ENCODE results near the gene BANP. TPM values are rescaled to one million over a fixed set of nuclear protein-coding genes. Genes with fewer than 3 reads are reported as not detected.

Gene BANP
- total RNA-seq, 1 experiment from 2014 or later: 24.2 TPM

DNA sequence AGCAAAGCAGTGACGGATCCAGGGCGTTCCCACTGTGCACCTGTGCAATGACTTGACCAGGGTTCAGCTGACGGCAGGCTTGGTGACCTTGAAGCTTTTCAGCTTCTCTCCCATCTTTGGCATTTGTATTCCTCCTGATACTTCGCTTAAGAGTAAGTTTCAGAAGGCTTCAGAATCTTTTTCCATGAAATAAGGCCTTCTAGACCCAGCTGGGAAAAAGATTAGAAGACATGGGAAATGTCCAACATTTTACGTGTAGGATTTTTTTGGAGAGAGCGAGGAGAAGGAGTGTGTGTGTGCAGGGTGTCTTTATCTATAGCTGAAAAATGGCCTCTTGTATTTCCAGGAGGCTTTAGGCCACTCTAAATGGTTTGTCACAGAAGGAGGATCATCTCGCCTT, 104.1 kb downstream of the BANP start:
- Histone ChIP-seq H3K27me3 (ENCODE audit: low read length) (no peaks in the 10 kb centered on the region), H3K27ac (ENCODE audit: low read length) (no peak overlapping the region), H3K79me2 (ENCODE audit: low read length) (no peaks in the 10 kb centered on the region), H3K4me3 (ENCODE audit: low read length) (no peak overlapping the region), H3K4me2 (ENCODE audit: low read length) (no peak overlapping the region), H3F3A (ENCODE audit: low read length, unreplicated experiment) (no peaks in the 10 kb centered on the region), H4K20me1 (ENCODE audit: low read length) (no peaks in the 10 kb centered on the region), H3K4me1 (ENCODE audit: insufficient read depth, low read length) (no peaks in the 10 kb centered on the region), H3K9me2 (replicated peaks; ENCODE audit: low read length) (no peaks in the 10 kb centered on the region), H3K36me3 (ENCODE audit: low read depth, low read length) (peaks cover 11% of the 10 kb centered on the region; the same call in 1 of the 2 replicates), H3K9me3 (ENCODE audit: low read length) (no peaks in the 10 kb centered on the region), H3K9ac (ENCODE audit: low read length) (no peak overlapping the region), H2AFZ (ENCODE audit: low read length) (no peak overlapping the region)
- no peak for DNase-seq
- no TSS peak for BruUV-seq (replicated peaks)
- intact Hi-C loops (cut with micrococcal nuclease): no loop called here
- no peak for TF ChIP-seq EZH2phosphoT487 (IDR thresholded peaks at IDR 0.05; ENCODE audit: borderline replicate concordance, low read length)
- TF ChIP-seq, protein P1, sequence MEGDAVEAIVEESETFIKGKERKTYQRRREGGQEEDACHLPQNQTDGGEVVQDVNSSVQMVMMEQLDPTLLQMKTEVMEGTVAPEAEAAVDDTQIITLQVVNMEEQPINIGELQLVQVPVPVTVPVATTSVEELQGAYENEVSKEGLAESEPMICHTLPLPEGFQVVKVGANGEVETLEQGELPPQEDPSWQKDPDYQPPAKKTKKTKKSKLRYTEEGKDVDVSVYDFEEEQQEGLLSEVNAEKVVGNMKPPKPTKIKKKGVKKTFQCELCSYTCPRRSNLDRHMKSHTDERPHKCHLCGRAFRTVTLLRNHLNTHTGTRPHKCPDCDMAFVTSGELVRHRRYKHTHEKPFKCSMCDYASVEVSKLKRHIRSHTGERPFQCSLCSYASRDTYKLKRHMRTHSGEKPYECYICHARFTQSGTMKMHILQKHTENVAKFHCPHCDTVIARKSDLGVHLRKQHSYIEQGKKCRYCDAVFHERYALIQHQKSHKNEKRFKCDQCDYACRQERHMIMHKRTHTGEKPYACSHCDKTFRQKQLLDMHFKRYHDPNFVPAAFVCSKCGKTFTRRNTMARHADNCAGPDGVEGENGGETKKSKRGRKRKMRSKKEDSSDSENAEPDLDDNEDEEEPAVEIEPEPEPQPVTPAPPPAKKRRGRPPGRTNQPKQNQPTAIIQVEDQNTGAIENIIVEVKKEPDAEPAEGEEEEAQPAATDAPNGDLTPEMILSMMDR (conservative IDR thresholded peaks at IDR 0.05; ENCODE audit: low read depth, low read length): no peak
- TF ChIP-seq EZH2 (IDR thresholded peaks at IDR 0.05; ENCODE audit: low read length, unreplicated experiment): no peak
- ChIA-PET POLR2A (ENCODE audit: unreplicated experiment) (no interaction called here), CTCF (no interaction called here)
- no peak for ATAC-seq

DNA sequence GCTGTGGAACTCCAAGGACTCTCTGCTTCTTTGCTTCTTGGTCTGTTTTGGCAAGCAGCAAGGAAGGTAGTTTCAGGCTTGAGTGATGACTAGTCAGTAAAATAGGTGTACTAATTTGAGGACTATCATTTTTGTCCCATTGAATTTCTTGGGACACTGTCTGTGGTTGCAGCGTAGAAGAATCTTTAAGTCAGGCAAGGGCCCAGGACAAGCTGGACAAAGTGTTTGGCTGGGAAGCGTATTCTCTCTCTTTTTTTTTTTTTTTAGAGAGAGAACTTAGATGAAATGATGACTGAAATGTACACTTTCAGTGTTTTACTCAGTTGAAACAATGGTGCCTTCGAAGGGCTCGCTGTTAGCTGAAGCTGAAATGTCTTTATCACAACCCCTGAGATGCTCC, 105.0 kb downstream of the BANP start:
- H3K4me2 ChIP-seq (ENCODE audit: low read length): no peak overlapping the region
- no peaks in the 10 kb centered on the region for H3K9me2 ChIP-seq (replicated peaks; ENCODE audit: low read length)
- H3K27ac ChIP-seq (ENCODE audit: low read length): no peak overlapping the region
- H3K79me2 ChIP-seq (ENCODE audit: low read length): no peaks in the 10 kb centered on the region
- H3K9me3 ChIP-seq (ENCODE audit: low read length): no peaks in the 10 kb centered on the region
- H2AFZ ChIP-seq (ENCODE audit: low read length): no peak overlapping the region
- TF ChIP-seq EZH2phosphoT487 (IDR thresholded peaks at IDR 0.05; ENCODE audit: borderline replicate concordance, low read length) (no peak), EZH2 (IDR thresholded peaks at IDR 0.05; ENCODE audit: low read length, unreplicated experiment) (no peak)
- TF ChIP-seq, protein P1 (conservative IDR thresholded peaks at IDR 0.05; ENCODE audit: low read depth, low read length): no peak
- H3F3A ChIP-seq (ENCODE audit: low read length, unreplicated experiment): no peaks in the 10 kb centered on the region
- no peak for ATAC-seq
- no peaks in the 10 kb centered on the region for H3K4me1 ChIP-seq (ENCODE audit: insufficient read depth, low read length)
- no peak overlapping the region for H3K9ac ChIP-seq (ENCODE audit: low read length)
- no peak for DNase-seq
- H3K36me3 ChIP-seq (ENCODE audit: low read depth, low read length): peaks cover 11% of the 10 kb centered on the region; the same call in 1 of the 2 replicates
- no peaks in the 10 kb centered on the region for H3K27me3 ChIP-seq (ENCODE audit: low read length)
- BruUV-seq (replicated peaks): no TSS peak
- intact Hi-C loops (cut with micrococcal nuclease): no loop called here
- no peak overlapping the region for H3K4me3 ChIP-seq (ENCODE audit: low read length)
- no peaks in the 10 kb centered on the region for H4K20me1 ChIP-seq (ENCODE audit: low read length)
- ChIA-PET POLR2A (ENCODE audit: unreplicated experiment) (no interaction called here), CTCF (no interaction called here)

DNA sequence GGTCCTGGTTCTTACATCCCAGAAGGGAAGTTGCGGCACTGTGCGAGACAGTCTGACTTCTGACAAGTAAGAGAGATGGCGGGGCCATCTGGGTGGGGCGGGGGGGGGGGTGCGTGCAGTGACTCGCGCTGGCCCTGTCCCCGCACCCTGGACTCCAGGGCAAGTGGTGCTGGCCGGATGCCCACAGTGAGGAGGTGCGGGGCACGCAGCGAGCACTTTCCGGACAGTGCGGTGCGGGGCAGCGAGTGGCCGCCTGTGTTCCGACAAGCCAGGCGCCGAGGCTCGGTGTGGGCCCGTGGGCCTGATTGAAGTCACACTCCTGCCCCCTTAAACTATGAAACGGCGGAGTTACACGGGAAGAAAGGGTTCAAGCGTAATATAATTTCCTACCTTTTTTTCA, 106.4 kb downstream of the BANP start:
- ATAC-seq (no peak), DNase-seq (no peak)
- POLR2A ChIA-PET (ENCODE audit: unreplicated experiment): no interaction called here
- Histone ChIP-seq H3K36me3 (ENCODE audit: low read depth, low read length) (peaks cover 4% of the 10 kb centered on the region; the same call in 1 of the 2 replicates), H3K4me1 (ENCODE audit: insufficient read depth, low read length) (no peaks in the 10 kb centered on the region), H3K27me3 (ENCODE audit: low read length) (no peaks in the 10 kb centered on the region), H3K9me2 (replicated peaks; ENCODE audit: low read length) (no peaks in the 10 kb centered on the region), H3K4me3 (ENCODE audit: low read length) (no peak overlapping the region), H3K79me2 (ENCODE audit: low read length) (no peaks in the 10 kb centered on the region), H2AFZ (ENCODE audit: low read length) (no peak overlapping the region), H3K4me2 (ENCODE audit: low read length) (no peak overlapping the region), H3K9me3 (ENCODE audit: low read length) (no peaks in the 10 kb centered on the region), H3K9ac (ENCODE audit: low read length) (no peak overlapping the region), H4K20me1 (ENCODE audit: low read length) (no peaks in the 10 kb centered on the region), H3K27ac (ENCODE audit: low read length) (no peak overlapping the region), H3F3A (ENCODE audit: low read length, unreplicated experiment) (no peaks in the 10 kb centered on the region)
- CTCF ChIA-PET: no interaction called here
- no TSS peak for BruUV-seq (replicated peaks)
- no peak for TF ChIP-seq EZH2 (IDR thresholded peaks at IDR 0.05; ENCODE audit: low read length, unreplicated experiment)
- TF ChIP-seq EZH2phosphoT487 (IDR thresholded peaks at IDR 0.05; ENCODE audit: borderline replicate concordance, low read length): no peak
- TF ChIP-seq, protein P1 (conservative IDR thresholded peaks at IDR 0.05; ENCODE audit: low read depth, low read length): no peak
- intact Hi-C loops (cut with micrococcal nuclease): no loop called here

All from PC-3 (cell line).